ENCODE results near the gene ARHGAP23. TPM values are rescaled to one million over a fixed set of nuclear protein-coding genes. Genes with fewer than 3 reads are reported as not detected.

ARHGAP23 gene
- polyA plus RNA-seq, 1 donor (not counting 4 experiments of a cell fraction or from before 2014, with no cell fraction given): 6.1 TPM

DNA sequence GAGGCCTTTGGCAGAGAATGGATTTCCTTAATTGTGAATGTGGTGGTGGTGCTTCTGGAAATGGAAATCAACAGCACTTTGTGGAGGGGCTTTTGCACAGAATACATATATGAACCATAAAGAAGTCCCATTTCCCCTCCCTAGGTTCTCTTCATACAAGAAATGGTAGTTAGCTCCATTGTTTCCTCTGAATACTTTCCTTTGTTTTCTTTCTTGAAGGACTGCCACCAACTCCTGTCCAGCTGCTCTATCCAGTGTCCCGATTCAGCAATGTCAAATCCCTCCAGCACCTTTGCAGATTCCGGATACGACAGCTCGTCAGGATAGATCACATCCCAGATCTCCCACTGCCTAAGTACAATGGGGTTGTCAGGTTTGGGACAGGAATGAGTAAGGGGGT lies 33.2 kb upstream of the ARHGAP23 start:
- no peak overlapping the region for H3K9ac ChIP-seq (ENCODE audit: control insufficient read depth, extremely low read depth, insufficient read depth, low read length)
- no peak overlapping the region for H3K4me3 ChIP-seq (ENCODE audit: control insufficient read depth in 2 of 3, extremely low read depth in 1 of 3, insufficient read depth in 2 of 3, low read depth in 1 of 3, low read length in 3 of 3)
- H3K9me3 ChIP-seq (ENCODE audit: control insufficient read depth, low read depth, low read length): no peaks in the 10 kb centered on the region
- H3K9me1 ChIP-seq (ENCODE audit: control insufficient read depth, extremely low read depth, insufficient read depth, low read length): no peaks in the 10 kb centered on the region
- FAIRE-seq (no peak), DNase-seq (ENCODE audit: low read depth, low spot score) (no peak)
- no peak overlapping the region for H3K27ac ChIP-seq (ENCODE audit: control insufficient read depth, insufficient read depth, low read length)
- no peaks in the 10 kb centered on the region for H4K20me1 ChIP-seq (ENCODE audit: control insufficient read depth, extremely low read depth, insufficient read depth, low read length)
- no peaks in the 10 kb centered on the region for H3K4me1 ChIP-seq (ENCODE audit: control insufficient read depth, extremely low read depth, insufficient read depth, low read length)
- H3K79me2 ChIP-seq (ENCODE audit: control insufficient read depth, insufficient read depth, low read length): no peaks in the 10 kb centered on the region
- H3K27me3 ChIP-seq (ENCODE audit: control insufficient read depth, extremely low read depth, insufficient read depth, low read length): no peaks in the 10 kb centered on the region
- H3K4me2 ChIP-seq (ENCODE audit: control insufficient read depth, extremely low read depth, insufficient read depth, low read depth, low read length): no peak overlapping the region
- TF ChIP-seq, protein P1, sequence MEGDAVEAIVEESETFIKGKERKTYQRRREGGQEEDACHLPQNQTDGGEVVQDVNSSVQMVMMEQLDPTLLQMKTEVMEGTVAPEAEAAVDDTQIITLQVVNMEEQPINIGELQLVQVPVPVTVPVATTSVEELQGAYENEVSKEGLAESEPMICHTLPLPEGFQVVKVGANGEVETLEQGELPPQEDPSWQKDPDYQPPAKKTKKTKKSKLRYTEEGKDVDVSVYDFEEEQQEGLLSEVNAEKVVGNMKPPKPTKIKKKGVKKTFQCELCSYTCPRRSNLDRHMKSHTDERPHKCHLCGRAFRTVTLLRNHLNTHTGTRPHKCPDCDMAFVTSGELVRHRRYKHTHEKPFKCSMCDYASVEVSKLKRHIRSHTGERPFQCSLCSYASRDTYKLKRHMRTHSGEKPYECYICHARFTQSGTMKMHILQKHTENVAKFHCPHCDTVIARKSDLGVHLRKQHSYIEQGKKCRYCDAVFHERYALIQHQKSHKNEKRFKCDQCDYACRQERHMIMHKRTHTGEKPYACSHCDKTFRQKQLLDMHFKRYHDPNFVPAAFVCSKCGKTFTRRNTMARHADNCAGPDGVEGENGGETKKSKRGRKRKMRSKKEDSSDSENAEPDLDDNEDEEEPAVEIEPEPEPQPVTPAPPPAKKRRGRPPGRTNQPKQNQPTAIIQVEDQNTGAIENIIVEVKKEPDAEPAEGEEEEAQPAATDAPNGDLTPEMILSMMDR (optimal IDR thresholded peaks at IDR 0.05 in 1 of 3, IDR thresholded peaks at IDR 0.05 in 1 of 3, conservative IDR thresholded peaks at IDR 0.05 in 1 of 3; ENCODE audit: extremely low read depth in 1 of 3, insufficient read depth in 2 of 3, low read length in 3 of 3): no peak
- no peak for TF ChIP-seq EZH2 (IDR thresholded peaks at IDR 0.05; ENCODE audit: low read length)
- H2AFZ ChIP-seq (ENCODE audit: control insufficient read depth, low read length): no peak overlapping the region
- dilution Hi-C loops (cut with MboI; ENCODE audit: extremely low pct_ligation_motif_present, low sequenced_read_pairs): no loop called here
- H3K36me3 ChIP-seq (ENCODE audit: control insufficient read depth in 2 of 2, extremely low read depth in 1 of 2, insufficient read depth in 2 of 2, low read length in 2 of 2): peaks cover 5 to 9% of the 10 kb centered on the region in 2 experiments

DNA sequence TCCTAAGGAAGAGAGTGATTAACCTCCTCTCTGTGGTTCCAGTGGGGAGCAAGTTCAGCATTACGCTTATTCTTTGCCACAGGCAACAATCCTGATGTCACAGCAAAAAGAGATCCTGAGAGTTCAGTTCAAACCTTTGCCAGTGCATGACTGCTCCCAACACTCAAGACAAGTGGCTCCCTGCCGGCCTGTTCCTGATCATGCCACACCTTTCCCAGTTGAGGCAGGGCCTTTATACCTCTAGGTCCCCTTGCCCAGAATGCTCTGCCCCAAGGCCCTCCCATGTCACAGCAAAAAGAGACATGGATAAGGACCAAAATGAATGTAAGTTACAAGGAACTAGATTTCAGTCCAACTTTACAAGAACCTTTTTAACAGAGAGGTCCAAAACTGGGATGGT lies 31.0 kb upstream of the ARHGAP23 start:
- FAIRE-seq (no peak), DNase-seq (ENCODE audit: low read depth, low spot score) (no peak)
- no peak overlapping the region for H3K27ac ChIP-seq (ENCODE audit: control insufficient read depth, insufficient read depth, low read length)
- H3K4me3 ChIP-seq (ENCODE audit: control insufficient read depth in 2 of 3, extremely low read depth in 1 of 3, insufficient read depth in 2 of 3, low read depth in 1 of 3, low read length in 3 of 3): no peak overlapping the region
- no peaks in the 10 kb centered on the region for H3K27me3 ChIP-seq (ENCODE audit: control insufficient read depth, extremely low read depth, insufficient read depth, low read length)
- no peaks in the 10 kb centered on the region for H3K9me1 ChIP-seq (ENCODE audit: control insufficient read depth, extremely low read depth, insufficient read depth, low read length)
- dilution Hi-C loops (cut with MboI; ENCODE audit: extremely low pct_ligation_motif_present, low sequenced_read_pairs): no loop called here
- TF ChIP-seq, protein P1 (optimal IDR thresholded peaks at IDR 0.05 in 1 of 3, IDR thresholded peaks at IDR 0.05 in 1 of 3, conservative IDR thresholded peaks at IDR 0.05 in 1 of 3; ENCODE audit: extremely low read depth in 1 of 3, insufficient read depth in 2 of 3, low read length in 3 of 3): no peak
- no peak for TF ChIP-seq EZH2 (IDR thresholded peaks at IDR 0.05; ENCODE audit: low read length)
- no peak overlapping the region for H3K9ac ChIP-seq (ENCODE audit: control insufficient read depth, extremely low read depth, insufficient read depth, low read length)
- H3K9me3 ChIP-seq (ENCODE audit: control insufficient read depth, low read depth, low read length): no peaks in the 10 kb centered on the region
- no peaks in the 10 kb centered on the region for H3K79me2 ChIP-seq (ENCODE audit: control insufficient read depth, insufficient read depth, low read length)
- no peaks in the 10 kb centered on the region for H3K4me1 ChIP-seq (ENCODE audit: control insufficient read depth, extremely low read depth, insufficient read depth, low read length)
- H3K4me2 ChIP-seq (ENCODE audit: control insufficient read depth, extremely low read depth, insufficient read depth, low read depth, low read length): no peak overlapping the region
- no peaks in the 10 kb centered on the region for H4K20me1 ChIP-seq (ENCODE audit: control insufficient read depth, extremely low read depth, insufficient read depth, low read length)
- H3K36me3 ChIP-seq (ENCODE audit: control insufficient read depth in 2 of 2, extremely low read depth in 1 of 2, insufficient read depth in 2 of 2, low read length in 2 of 2): peaks cover 12 to 14% of the 10 kb centered on the region in 2 experiments
- no peak overlapping the region for H2AFZ ChIP-seq (ENCODE audit: control insufficient read depth, low read length)

All from keratinocyte (primary cell).